ENCODE measurements around the gene ZNF280A. TPM values are rescaled to one million over a fixed set of nuclear protein-coding genes. Genes with fewer than 3 reads are reported as not detected.

Gene ZNF280A
- not detected for total RNA-seq

GRCh38 chr22:22520020-22520656 lies at the start of gene ZNF280A:
Gene ZNF280A (minus strand): TSS chr22:22520270. CDS start chr22:22515630, 4,640 bp downstream.
- Mint-ChIP-seq H3K27me3 (peaks cover 37% of the 10 kb centered on the region), H3K4me1 (no peaks in the 10 kb centered on the region), H3K27ac (no peak within 1 kb of the TSS), H3K4me3 (no peak within 1 kb of the TSS), H3K36me3 (no peaks in the 10 kb centered on the region), H3K9me3 (no peaks in the 10 kb centered on the region)
- DNase-seq, result no peak

- H3K4me3 Mint-ChIP-seq, result no peak overlapping the region
- no peaks in the 10 kb centered on the region for H3K36me3 Mint-ChIP-seq
- no peaks in the 10 kb centered on the region for H3K4me1 Mint-ChIP-seq
- H3K9me3 Mint-ChIP-seq, result no peaks in the 10 kb centered on the region
- H3K27me3 Mint-ChIP-seq, result peaks cover 31% of the 10 kb centered on the region
- DNase-seq, result no peak
- no peak overlapping the region for H3K27ac Mint-ChIP-seq
Measured at GRCh38 chr22:22569218-22569617, 49.1 kb upstream of the ZNF280A start.

GRCh38 chr22:22565981-22566380 lies 45.9 kb upstream of the ZNF280A start:
- no peak overlapping the region for H3K4me3 Mint-ChIP-seq

GRCh38 chr22:22558972-22559603 lies 39.0 kb upstream of the ZNF280A start, which contains the start of gene PRAME:
Gene PRAME (minus strand): TSS chr22:22559265. CDS start chr22:22556832, 2,433 bp downstream.
- Mint-ChIP-seq H3K4me3 (no peak within 1 kb of the TSS), H3K4me1 (peaks cover 2% of the 10 kb centered on the region), H3K9me3 (no peaks in the 10 kb centered on the region), H3K36me3 (no peaks in the 10 kb centered on the region), H3K27ac (no peak within 1 kb of the TSS), H3K27me3 (no peaks in the 10 kb centered on the region)
- peak; percentile 84 for DNase-seq

More at GRCh38 chr22:22565981-22566380, 45.9 kb upstream of the ZNF280A start:
- Mint-ChIP-seq H3K27me3 (peaks cover 28% of the 10 kb centered on the region), H3K9me3 (no peaks in the 10 kb centered on the region), H3K4me1 (no peaks in the 10 kb centered on the region), H3K27ac (no peak overlapping the region), H3K36me3 (no peaks in the 10 kb centered on the region)
- no peak for DNase-seq

- Mint-ChIP-seq H3K4me1 (peaks cover 2% of the 10 kb centered on the region), H3K9me3 (no peaks in the 10 kb centered on the region), H3K4me3 (no peak overlapping the region), H3K27me3 (no peaks in the 10 kb centered on the region), H3K27ac (no peak overlapping the region), H3K36me3 (no peaks in the 10 kb centered on the region)
- DNase-seq, result no peak
Measured at GRCh38 chr22:22558071-22558971, 38.3 kb upstream of the ZNF280A start.

- H3K4me1 Mint-ChIP-seq, result peaks cover 3% of the 10 kb centered on the region
- H3K4me3 Mint-ChIP-seq, result no peak overlapping the region
- no peaks in the 10 kb centered on the region for H3K27me3 Mint-ChIP-seq
- no peak for DNase-seq
- no peaks in the 10 kb centered on the region for H3K36me3 Mint-ChIP-seq
- H3K9me3 Mint-ChIP-seq, result no peaks in the 10 kb centered on the region
- no peak overlapping the region for H3K27ac Mint-ChIP-seq
Measured at GRCh38 chr22:22556995-22557925, 37.2 kb upstream of the ZNF280A start.

GRCh38 chr22:22556578-22556977 lies 36.5 kb upstream of the ZNF280A start:
- DNase-seq, result no peak
- Mint-ChIP-seq H3K27me3 (no peaks in the 10 kb centered on the region), H3K27ac (no peak overlapping the region), H3K36me3 (no peaks in the 10 kb centered on the region), H3K4me1 (peaks cover 3% of the 10 kb centered on the region), H3K4me3 (no peak overlapping the region), H3K9me3 (no peaks in the 10 kb centered on the region)

- peaks cover 3% of the 10 kb centered on the region for H3K4me1 Mint-ChIP-seq
- H3K27ac Mint-ChIP-seq, result no peak overlapping the region
- H3K4me3 Mint-ChIP-seq, result no peak overlapping the region
- H3K36me3 Mint-ChIP-seq, result no peaks in the 10 kb centered on the region
- H3K9me3 Mint-ChIP-seq, result no peaks in the 10 kb centered on the region
- no peaks in the 10 kb centered on the region for H3K27me3 Mint-ChIP-seq
- no peak for DNase-seq
Measured at GRCh38 chr22:22555596-22555995, 35.5 kb upstream of the ZNF280A start.

- H3K36me3 Mint-ChIP-seq, result no peaks in the 10 kb centered on the region
- H3K27ac Mint-ChIP-seq, result no peak overlapping the region
- no peak overlapping the region for H3K4me3 Mint-ChIP-seq
- DNase-seq, result no peak
- no peaks in the 10 kb centered on the region for H3K27me3 Mint-ChIP-seq
- peaks cover 3% of the 10 kb centered on the region for H3K4me1 Mint-ChIP-seq
- no peaks in the 10 kb centered on the region for H3K9me3 Mint-ChIP-seq
Measured at GRCh38 chr22:22554587-22555284, 34.7 kb upstream of the ZNF280A start.

GRCh38 chr22:22553735-22554586 lies 33.9 kb upstream of the ZNF280A start:
- DNase-seq, result no peak
- Mint-ChIP-seq H3K27me3 (no peaks in the 10 kb centered on the region), H3K4me3 (no peak overlapping the region), H3K36me3 (no peaks in the 10 kb centered on the region), H3K9me3 (no peaks in the 10 kb centered on the region), H3K27ac (no peak overlapping the region), H3K4me1 (peaks cover 3% of the 10 kb centered on the region)

GRCh38 chr22:22553141-22553540 lies 33.1 kb upstream of the ZNF280A start:
- no peak overlapping the region for H3K4me3 Mint-ChIP-seq
- H3K27me3 Mint-ChIP-seq, result no peaks in the 10 kb centered on the region
- H3K36me3 Mint-ChIP-seq, result no peaks in the 10 kb centered on the region
- H3K27ac Mint-ChIP-seq, result no peak overlapping the region
- no peaks in the 10 kb centered on the region for H3K9me3 Mint-ChIP-seq
- DNase-seq, result no peak
- H3K4me1 Mint-ChIP-seq, result peaks cover 3% of the 10 kb centered on the region

GRCh38 chr22:22552630-22553029 lies 32.6 kb upstream of the ZNF280A start:
- no peaks in the 10 kb centered on the region for H3K9me3 Mint-ChIP-seq
- no peak overlapping the region for H3K4me3 Mint-ChIP-seq
- H3K36me3 Mint-ChIP-seq, result no peaks in the 10 kb centered on the region
- peaks cover 3% of the 10 kb centered on the region for H3K4me1 Mint-ChIP-seq
- H3K27ac Mint-ChIP-seq, result no peak overlapping the region
- H3K27me3 Mint-ChIP-seq, result no peaks in the 10 kb centered on the region
- no peak for DNase-seq

- Mint-ChIP-seq H3K4me1 (peaks cover 1% of the 10 kb centered on the region), H3K27ac (no peak overlapping the region), H3K9me3 (no peaks in the 10 kb centered on the region), H3K36me3 (no peaks in the 10 kb centered on the region), H3K27me3 (no peaks in the 10 kb centered on the region), H3K4me3 (no peak overlapping the region)
- no peak for DNase-seq
Measured at GRCh38 chr22:22550789-22551434, 30.8 kb upstream of the ZNF280A start.
